ENCODE measurements around the gene ALDH8A1.

Gene ALDH8A1

DNA sequence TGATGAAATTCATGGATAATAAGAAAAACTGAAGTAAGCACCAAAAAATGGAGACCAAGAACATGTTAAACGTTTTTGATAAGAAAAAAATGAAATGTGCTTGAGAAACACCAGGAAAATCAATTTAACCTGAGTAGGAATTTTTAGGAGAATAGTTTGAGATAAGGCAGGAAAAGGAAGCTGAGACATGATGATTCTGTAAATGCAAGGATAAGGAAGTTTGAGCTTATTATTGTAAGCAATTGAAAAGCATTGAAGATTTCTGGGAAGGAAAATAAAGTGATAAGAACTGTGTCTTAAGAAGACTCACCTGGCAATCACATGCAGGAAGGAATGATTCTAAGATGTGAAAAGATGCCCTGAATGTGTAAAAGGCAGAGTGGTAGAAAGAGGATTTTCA lies 66.6 kb downstream of the ALDH8A1 start:
- H3K9ac ChIP-seq (ENCODE audit: low read length): no peak overlapping the region
- H3K27me3 ChIP-seq (ENCODE audit: control insufficient read depth, insufficient read depth, low read length): no peaks in the 10 kb centered on the region
- H3K27ac ChIP-seq (ENCODE audit: low read length): no peak overlapping the region
- no peak overlapping the region for H3K4me3 ChIP-seq (ENCODE audit: low read length)
- H3K4me1 ChIP-seq (ENCODE audit: control insufficient read depth, low read depth, low read length): no peaks in the 10 kb centered on the region
- no peaks in the 10 kb centered on the region for H3K36me3 ChIP-seq (ENCODE audit: control insufficient read depth, low read depth, low read length)
- no peaks in the 10 kb centered on the region for H3K9me3 ChIP-seq (ENCODE audit: control insufficient read depth, low read depth, low read length)

DNA sequence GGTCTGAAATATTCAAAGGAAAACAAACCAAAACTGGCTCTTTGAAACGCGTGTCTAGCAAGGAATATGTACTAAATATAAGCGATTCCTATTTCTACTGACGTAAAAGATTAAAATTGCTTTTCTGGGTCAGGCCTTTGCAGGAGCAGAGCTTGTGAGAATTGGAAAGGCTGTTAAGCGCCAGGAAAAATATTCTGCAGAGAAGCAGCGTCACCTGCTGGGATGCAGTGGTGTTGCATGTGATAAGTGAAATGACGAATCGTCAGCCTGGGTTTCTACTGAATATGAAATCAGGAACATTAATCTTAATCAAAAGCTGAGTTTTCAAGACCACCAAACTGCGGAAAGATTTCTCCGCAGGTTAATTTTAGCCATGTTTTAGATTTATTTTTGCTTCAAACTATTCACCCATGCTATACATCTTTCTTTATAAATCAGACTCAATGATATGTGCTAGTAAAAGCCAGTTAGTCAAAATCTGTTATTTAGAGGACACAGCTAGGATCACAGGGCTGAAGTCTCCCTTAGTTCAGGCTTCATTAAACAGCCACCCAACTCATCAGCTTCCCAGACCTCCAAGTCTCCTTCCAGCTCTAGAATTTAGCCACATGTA lies 67.4 kb downstream of the ALDH8A1 start:
- Histone ChIP-seq H3K4me3 (ENCODE audit: low read length) (no peak overlapping the region), H3K27me3 (ENCODE audit: control insufficient read depth, insufficient read depth, low read length) (no peaks in the 10 kb centered on the region), H3K36me3 (ENCODE audit: control insufficient read depth, low read depth, low read length) (no peaks in the 10 kb centered on the region), H3K9ac (ENCODE audit: low read length) (no peak overlapping the region), H3K4me1 (ENCODE audit: control insufficient read depth, low read depth, low read length) (no peaks in the 10 kb centered on the region), H3K27ac (ENCODE audit: low read length) (no peak overlapping the region), H3K9me3 (ENCODE audit: control insufficient read depth, low read depth, low read length) (no peaks in the 10 kb centered on the region)

DNA sequence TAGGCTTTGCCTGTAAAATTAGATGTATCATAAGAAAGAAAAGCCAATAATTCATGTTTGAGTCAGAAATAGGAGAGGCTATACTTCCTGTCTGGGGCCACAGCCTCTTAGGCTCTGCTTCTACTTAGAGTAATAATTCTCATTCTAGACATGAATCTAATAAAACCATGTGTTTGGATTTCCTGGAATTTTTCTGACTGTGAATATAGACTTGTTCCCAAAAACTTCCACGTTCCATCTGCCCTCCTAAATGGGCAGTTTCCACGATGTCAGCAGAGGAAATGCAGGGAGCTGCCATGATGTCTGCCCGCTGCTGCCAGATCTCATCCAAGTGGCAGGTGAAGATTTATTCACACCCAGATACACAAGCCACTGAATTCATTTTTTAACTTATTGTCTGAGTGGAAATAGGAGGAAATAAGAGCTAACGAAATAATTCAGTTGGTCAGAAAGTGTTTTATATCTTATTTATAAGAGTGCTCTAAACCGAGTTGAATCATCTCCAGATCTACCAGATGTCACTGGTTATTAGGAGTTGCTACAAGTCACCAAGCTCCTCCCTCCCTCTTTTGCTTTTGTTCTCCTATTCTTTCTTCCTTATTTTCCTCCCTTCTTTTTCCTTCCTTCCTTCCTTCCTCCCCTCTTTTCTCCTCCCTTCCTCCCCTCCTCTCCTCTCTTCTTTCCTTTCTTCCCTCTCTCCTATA lies 69.3 kb downstream of the ALDH8A1 start:
- H3K27me3 ChIP-seq (ENCODE audit: control insufficient read depth, insufficient read depth, low read length): no peaks in the 10 kb centered on the region
- H3K4me1 ChIP-seq (ENCODE audit: control insufficient read depth, low read depth, low read length): no peaks in the 10 kb centered on the region
- no peaks in the 10 kb centered on the region for H3K36me3 ChIP-seq (ENCODE audit: control insufficient read depth, low read depth, low read length)
- no peak overlapping the region for H3K9ac ChIP-seq (ENCODE audit: low read length)
- H3K4me3 ChIP-seq (ENCODE audit: low read length): no peak overlapping the region
- H3K27ac ChIP-seq (ENCODE audit: low read length): no peak overlapping the region
- H3K9me3 ChIP-seq (ENCODE audit: control insufficient read depth, low read depth, low read length): peaks cover 2% of the 10 kb centered on the region

DNA sequence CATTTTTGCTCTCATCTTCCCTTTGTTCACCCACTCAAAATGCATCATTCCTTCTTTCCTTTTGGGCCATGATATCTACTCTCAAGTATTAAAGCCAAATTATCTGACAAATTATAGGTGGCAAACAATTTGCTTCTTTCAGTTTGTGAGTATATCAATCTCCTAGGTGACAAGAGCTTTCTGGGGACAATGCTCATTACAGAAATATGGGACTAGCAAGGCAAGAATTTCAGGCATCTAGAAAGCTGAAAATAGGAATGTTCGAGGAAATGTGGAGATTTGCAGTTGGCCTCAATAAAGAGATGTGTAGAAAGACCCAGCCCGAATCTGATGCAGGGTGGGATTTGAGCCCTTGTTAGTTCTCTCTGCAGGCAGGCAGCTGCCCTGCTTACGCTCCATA lies 71.8 kb downstream of the ALDH8A1 start:
- Histone ChIP-seq H3K27ac (ENCODE audit: low read length) (no peak overlapping the region), H3K36me3 (ENCODE audit: control insufficient read depth, low read depth, low read length) (no peaks in the 10 kb centered on the region), H3K27me3 (ENCODE audit: control insufficient read depth, insufficient read depth, low read length) (no peaks in the 10 kb centered on the region), H3K4me3 (ENCODE audit: low read length) (no peak overlapping the region), H3K9ac (ENCODE audit: low read length) (no peak overlapping the region), H3K9me3 (ENCODE audit: control insufficient read depth, low read depth, low read length) (peaks cover 6% of the 10 kb centered on the region), H3K4me1 (ENCODE audit: control insufficient read depth, low read depth, low read length) (no peaks in the 10 kb centered on the region)

DNA sequence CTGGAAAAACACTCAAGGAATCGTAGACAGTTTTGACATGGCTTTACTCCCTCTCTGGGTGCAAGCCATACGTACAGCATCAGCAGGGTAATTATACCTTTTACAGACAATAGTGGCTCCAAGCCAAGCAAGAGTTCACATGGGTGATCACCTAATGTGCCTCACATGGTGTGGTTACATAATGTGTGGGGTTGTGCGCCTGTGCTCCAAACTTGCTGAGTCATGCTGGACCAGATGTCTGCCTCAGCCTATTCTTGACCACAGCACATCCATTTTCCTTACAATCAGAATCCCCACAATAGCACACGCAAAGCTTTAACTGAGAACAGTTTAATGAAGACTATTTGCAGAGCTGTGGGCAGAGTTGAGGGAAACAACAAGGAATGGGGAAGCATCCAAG lies 74.5 kb downstream of the ALDH8A1 start:
- Histone ChIP-seq H3K27ac (ENCODE audit: low read length) (no peak overlapping the region), H3K4me3 (ENCODE audit: low read length) (no peak overlapping the region), H3K36me3 (ENCODE audit: control insufficient read depth, low read depth, low read length) (no peaks in the 10 kb centered on the region), H3K9ac (ENCODE audit: low read length) (no peak overlapping the region), H3K9me3 (ENCODE audit: control insufficient read depth, low read depth, low read length) (peaks cover 6% of the 10 kb centered on the region), H3K4me1 (ENCODE audit: control insufficient read depth, low read depth, low read length) (peaks cover 6% of the 10 kb centered on the region), H3K27me3 (ENCODE audit: control insufficient read depth, insufficient read depth, low read length) (no peaks in the 10 kb centered on the region)

DNA sequence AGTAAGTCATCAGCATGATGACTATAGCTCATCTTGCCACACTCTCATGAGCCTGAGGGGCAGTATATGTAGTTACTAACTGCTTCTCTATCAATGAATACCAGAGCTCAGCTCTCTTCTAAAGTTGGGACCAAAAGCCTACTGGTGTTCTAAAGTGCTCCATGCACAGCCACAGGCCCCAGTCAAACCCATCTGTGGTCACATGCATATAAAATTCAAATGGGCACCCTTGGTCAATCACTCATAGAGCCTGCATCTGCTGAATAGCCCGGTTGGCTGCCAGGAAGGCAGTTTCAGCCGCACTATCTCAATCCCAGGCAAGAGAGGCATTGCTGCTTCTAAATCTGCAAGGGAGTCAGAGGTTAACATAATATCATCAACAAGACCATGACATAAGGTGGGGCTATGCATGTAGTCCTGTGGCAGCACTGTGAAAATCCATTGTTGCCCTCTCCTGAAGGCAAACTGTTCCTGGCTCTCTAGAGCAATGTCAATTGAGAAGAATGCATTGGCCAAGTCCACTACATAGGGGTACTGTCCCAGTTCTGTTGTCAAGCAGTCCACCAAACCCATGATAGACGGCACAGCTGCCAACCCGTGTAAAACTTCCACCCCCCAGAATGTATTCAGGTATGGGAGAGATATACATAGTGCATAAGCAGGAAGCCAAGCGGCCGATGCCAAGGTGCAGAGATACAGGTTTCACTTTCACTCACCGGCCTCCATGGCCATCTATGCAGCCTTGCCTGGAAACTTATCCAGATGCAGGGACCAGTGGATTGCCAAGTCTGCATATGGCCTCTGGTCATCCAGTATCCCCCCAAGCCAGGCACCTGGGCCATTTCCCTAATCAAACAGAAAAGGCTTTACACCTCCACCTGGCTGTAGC lies 76.2 kb downstream of the ALDH8A1 start:
- Histone ChIP-seq H3K27me3 (ENCODE audit: control insufficient read depth, insufficient read depth, low read length) (no peaks in the 10 kb centered on the region), H3K36me3 (ENCODE audit: control insufficient read depth, low read depth, low read length) (no peaks in the 10 kb centered on the region), H3K9ac (ENCODE audit: low read length) (no peak overlapping the region), H3K4me1 (ENCODE audit: control insufficient read depth, low read depth, low read length) (peaks cover 9% of the 10 kb centered on the region), H3K4me3 (ENCODE audit: low read length) (no peak overlapping the region), H3K9me3 (ENCODE audit: control insufficient read depth, low read depth, low read length) (peaks cover 6% of the 10 kb centered on the region), H3K27ac (ENCODE audit: low read length) (no peak overlapping the region)

DNA sequence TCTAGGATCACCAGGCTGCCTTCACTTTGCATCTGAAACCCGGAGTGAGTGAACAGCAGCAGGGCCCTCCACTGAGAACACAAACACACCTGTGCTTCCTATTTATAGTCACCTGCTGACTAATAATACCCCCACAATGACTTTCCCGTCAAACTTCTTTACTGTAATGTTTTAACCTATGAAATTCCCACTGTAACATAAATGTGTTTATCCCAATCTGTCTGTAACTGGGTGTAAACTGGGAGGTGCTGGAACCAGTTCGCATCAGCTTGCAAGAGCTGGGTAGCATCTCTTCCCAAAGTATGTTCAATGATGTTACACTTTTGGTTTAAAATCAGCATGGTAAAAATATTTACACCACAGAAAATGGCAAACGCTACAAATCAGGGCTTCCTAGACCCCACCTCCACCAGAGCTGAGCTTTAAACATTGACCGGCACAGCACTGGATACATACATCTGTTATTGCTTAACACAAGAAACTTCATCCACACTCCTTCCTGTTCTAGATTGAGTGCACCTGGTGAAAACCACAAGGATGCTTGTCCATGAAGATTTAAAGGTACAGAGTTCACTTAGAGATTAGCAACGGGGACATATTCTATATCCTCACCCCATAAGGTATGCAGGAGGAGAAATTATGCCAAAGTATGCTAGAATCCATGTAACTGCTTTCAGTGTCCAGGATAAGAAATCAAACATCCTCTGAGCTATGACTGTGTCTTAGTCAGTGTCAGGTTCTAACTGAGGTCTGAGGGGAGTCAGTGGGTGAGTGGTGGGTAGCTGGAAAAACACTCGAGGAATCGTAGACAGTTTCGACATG lies 79.0 kb downstream of the ALDH8A1 start:
- H3K27ac ChIP-seq (ENCODE audit: low read length): no peak overlapping the region

DNA sequence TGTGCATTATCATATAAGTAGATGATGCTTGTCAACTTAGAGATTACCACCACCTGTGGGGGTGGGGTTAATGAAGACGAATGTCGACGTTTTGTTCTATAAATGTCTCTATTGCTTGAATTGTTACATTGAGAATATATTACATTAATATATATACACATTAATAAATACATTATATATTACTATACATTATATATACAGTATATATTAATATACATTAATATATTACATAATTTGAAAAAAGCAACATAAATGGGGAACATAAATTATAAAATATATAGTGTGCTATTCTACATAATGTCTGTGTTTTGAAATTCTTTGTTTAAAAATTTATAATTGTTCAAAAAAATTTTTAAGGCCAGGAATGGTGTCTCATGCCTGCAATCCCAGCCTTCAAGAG lies 81.1 kb downstream of the ALDH8A1 start:
- no peaks in the 10 kb centered on the region for H3K36me3 ChIP-seq (ENCODE audit: control insufficient read depth, low read depth, low read length)
- H3K27me3 ChIP-seq (ENCODE audit: control insufficient read depth, insufficient read depth, low read length): no peaks in the 10 kb centered on the region
- H3K9ac ChIP-seq (ENCODE audit: low read length): no peak overlapping the region
- H3K4me3 ChIP-seq (ENCODE audit: low read length): no peak overlapping the region
- H3K27ac ChIP-seq (ENCODE audit: low read length): no peak overlapping the region
- H3K4me1 ChIP-seq (ENCODE audit: control insufficient read depth, low read depth, low read length): peaks cover 9% of the 10 kb centered on the region
- no peaks in the 10 kb centered on the region for H3K9me3 ChIP-seq (ENCODE audit: control insufficient read depth, low read depth, low read length)

More for the DNA sequence above, 79.0 kb downstream of the ALDH8A1 start:
- H3K9me3 ChIP-seq (ENCODE audit: control insufficient read depth, low read depth, low read length): peaks cover 4% of the 10 kb centered on the region
- no peak overlapping the region for H3K4me3 ChIP-seq (ENCODE audit: low read length)
- H3K9ac ChIP-seq (ENCODE audit: low read length): no peak overlapping the region
- no peaks in the 10 kb centered on the region for H3K36me3 ChIP-seq (ENCODE audit: control insufficient read depth, low read depth, low read length)
- H3K4me1 ChIP-seq (ENCODE audit: control insufficient read depth, low read depth, low read length): peaks cover 9% of the 10 kb centered on the region
- no peaks in the 10 kb centered on the region for H3K27me3 ChIP-seq (ENCODE audit: control insufficient read depth, insufficient read depth, low read length)

Measured in iPS-18a (cell line).